HG03196 (cell line): ENCODE data around the gene EPB41L4A.
"Not testable (repeated sequence)": the region's sequence is repeated elsewhere in the genome, so short reads cannot be mapped to it uniquely, and the experiment has no call there.

Experiments used
- ATAC-seq: cut with Tn5 transposase; IDR thresholded peaks from one replicate; pipeline ENCODE4 v1.9.1; 2021; ENCODE audit not compliant: unreplicated experiment

Gene EPB41L4A, protein sequence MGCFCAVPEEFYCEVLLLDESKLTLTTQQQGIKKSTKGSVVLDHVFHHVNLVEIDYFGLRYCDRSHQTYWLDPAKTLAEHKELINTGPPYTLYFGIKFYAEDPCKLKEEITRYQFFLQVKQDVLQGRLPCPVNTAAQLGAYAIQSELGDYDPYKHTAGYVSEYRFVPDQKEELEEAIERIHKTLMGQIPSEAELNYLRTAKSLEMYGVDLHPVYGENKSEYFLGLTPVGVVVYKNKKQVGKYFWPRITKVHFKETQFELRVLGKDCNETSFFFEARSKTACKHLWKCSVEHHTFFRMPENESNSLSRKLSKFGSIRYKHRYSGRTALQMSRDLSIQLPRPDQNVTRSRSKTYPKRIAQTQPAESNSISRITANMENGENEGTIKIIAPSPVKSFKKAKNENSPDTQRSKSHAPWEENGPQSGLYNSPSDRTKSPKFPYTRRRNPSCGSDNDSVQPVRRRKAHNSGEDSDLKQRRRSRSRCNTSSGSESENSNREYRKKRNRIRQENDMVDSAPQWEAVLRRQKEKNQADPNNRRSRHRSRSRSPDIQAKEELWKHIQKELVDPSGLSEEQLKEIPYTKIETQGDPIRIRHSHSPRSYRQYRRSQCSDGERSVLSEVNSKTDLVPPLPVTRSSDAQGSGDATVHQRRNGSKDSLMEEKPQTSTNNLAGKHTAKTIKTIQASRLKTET

DNA sequence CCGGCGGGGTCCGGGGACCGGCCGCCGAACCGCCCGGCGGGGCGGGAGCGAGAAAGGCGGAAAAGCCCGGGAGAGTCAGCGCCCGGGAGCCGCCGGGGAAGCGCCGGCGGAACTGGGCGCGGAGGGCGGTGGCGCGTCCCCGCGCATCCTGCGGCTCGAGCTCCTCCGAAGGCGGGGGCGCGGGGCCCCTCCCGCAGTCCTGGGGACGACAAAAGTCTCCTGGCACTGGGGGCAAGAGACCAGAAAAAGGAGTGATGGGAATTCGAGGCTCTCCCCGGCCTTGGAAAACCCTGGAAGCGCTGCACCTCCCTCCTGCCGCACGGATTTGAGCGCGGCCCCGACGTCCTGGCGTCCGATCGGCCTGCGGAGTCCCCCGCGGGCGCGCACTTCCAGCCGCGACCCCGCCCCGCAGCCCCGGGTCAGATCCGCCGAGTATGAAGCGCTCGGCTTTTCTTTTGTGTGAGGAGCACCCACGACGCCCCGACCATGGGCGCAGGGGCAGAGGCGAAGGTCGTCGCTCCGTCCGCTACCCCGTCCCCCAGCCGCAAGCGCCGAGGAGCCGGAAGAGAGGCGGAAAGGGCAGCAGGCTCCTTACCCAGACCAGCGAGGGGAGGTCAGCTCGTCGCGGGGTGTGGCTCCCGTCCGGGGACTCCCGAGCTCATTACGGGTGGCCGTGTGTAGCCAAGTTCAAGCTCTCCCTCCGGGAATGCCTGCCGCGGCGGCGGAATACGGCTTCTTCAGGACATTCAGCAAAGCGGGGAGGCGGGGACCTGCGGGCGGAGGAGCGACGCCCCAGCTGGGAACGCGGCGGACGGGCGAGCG is at the start of gene EPB41L4A:
EPB41L4A (minus strand) TSS at position 114 of the 822 bp plus-strand sequence. CDS start 238 bp downstream, outside the sequence.
- peak; percentile 15 for ATAC-seq

DNA sequence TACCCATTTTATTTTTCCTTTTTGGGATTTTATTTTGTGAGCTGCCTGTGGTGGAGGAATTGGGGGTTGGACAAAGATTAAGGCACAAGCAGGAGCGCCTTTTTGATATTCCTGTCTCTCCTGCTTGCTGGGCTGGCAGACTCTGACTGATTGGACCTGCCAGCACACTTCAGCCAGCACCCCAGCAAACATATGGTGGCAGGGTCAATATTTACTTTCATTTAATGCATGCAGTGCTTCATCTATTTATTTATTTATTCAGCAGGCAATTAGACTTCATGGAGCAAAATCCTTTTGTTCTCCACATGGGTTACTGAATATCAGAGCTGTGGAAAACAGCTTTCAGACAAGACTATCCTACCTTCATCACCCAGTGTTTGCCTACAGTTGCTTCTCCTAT is 48.4 kb upstream of the EPB41L4A start:
- ATAC-seq, result no peak

DNA sequence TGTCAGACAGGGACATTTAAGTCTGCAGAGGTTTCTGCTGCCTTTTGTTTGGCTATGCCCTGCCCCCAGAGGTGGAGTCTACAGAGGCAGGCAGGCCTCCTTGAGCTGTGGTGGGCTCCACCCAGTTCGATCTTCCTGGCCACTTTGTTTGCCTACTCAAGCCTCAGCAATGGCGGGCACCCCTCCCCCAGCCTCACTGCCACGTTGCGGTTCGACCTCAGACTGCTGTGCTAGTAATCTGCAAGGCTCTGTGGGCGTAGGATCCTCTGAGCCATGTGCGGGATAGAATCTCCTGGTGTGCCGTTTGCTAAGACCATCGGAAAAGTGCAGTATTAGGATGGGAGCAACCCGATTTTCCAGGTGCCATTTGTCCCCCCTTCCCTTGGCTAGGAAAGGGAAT is 47.2 kb upstream of the EPB41L4A start:
- not testable (repeated sequence) for ATAC-seq

DNA sequence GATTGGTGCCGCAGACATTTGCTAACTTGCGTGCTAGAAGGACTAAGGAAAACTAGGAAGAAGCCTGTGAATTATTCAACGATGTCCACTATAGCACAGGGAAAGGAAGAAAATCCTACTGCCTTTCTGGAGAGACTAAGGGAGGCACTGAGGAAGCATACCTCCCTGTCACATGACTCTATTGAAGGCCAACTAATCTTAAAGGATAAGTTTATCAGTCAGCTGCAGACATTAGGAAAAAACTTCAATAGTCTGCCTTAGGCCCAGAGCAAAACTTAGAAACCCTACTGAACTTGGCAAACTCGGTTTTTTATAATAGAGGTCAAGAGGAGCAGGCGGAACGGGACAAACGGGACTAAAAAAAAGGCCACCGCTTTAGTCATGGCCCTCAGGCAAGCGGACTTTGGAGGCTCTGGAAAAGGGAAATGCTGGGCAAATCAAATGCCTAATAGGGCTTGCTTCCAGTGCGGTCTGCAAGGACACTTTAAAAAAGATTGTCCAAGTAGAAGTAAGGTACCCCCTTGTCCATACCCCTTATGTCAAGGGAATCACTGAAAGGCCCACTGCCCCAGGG is 28.2 kb upstream of the EPB41L4A start:
- not testable (repeated sequence) for ATAC-seq

DNA sequence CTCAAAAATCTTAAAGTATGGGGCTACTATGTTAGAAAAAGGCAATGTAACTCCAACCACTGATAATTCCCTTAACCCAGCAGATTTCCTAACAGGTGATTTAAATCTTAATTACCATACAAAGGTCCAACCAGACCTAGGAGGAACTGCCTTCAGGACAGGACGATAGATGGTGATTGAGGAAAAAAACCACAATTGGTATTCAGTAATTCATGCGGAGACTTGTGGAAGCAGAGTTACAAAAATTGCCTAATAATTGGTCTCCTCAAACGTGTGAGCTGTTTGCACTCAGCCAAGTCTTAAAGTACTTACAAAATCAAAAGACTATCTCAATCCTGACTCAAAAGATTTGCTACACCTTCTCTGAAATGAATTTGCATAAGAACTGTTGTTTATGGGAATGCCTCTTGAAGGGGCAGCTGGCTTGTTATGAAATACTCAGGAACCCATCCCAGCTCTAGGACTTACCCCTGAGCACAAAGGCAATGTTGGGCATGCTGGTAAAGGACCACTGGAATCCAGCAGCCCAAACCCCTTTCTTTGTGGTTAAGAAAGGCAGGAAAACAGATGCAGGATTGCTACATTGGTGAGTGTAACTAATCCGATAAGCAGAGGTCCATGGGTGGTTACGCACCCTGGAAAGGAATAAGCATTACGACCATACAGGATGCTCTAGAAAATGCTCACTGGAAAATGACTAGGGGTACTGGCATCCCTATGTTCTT is 26.7 kb upstream of the EPB41L4A start:
- no peak for ATAC-seq

DNA sequence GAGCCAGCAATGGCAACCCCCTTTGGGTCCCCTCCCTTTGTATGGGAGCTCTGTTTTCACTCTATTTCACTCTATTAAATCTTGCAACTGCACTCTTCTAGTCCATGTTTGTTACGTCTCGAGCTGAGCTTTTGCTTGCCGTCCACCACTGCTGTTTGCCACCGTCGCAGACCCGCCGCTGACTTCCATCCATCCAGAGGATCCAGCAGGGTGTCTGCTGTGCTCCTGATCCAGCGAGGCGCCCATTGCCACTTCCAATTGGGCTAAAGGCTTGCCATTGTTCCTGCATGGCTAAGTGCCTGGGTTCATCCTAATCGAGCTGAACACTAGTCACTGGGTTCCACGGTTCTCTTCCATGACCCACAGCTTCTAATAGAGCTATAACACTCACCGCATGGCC is 24.9 kb upstream of the EPB41L4A start:
- not testable (repeated sequence) for ATAC-seq

DNA sequence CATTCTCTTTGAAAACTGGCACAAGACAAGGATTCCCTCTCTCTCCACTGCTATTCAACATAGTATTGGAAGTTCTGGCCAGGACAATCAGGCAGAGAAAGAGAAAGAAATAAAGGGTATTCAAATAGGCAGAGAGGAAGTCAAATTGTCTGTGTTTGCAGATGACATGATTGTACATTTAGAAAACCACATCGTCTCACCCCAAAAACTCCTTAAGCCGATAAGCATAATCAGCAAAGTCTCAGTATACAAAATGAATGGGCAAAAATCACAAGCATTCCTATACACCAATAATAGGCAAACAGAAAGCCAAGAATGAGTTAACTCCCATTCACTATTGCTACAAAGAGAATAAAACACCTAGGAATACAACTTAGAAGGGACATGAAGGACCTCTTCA is 21.0 kb upstream of the EPB41L4A start:
- no peak for ATAC-seq

DNA sequence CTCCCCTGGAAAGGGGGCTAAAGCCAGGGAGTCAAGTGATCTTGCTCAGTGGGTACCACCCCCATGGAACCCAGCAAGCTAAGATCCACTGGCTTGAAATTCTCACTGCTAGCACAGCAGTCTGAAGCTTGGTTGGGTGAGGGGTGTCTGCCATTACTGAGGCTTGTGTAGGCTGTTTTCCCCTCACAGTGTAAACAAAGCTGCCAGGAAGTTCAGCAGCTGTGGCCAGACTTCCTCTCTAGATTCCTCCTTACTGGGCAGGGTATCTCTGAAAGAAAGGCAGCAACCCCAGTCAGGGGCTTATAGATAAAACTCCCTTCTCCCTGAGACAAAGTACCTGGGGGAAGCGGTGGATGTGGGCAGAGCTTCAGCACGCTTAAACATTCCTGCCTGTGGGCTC is 17.1 kb upstream of the EPB41L4A start:
- ATAC-seq, result no peak

DNA sequence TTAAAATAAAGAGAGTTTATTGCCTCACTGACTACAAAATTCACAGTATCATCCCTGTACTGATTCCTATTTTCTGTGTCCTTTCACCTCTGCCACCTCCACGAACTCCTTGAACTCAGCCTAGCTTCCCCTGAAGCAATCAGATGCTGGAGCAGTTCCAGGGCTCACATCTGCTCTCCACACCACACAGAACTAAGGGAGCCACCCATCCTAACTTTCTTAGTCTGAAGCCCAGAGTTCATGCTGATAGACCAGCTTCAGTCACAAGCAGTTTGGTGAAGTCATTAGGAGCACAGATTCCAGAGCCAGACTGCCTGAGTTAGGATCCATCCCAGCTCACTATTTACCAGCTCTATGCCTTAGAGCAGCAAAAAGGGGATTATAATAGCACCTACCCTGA is 15.6 kb upstream of the EPB41L4A start:
- no peak for ATAC-seq

DNA sequence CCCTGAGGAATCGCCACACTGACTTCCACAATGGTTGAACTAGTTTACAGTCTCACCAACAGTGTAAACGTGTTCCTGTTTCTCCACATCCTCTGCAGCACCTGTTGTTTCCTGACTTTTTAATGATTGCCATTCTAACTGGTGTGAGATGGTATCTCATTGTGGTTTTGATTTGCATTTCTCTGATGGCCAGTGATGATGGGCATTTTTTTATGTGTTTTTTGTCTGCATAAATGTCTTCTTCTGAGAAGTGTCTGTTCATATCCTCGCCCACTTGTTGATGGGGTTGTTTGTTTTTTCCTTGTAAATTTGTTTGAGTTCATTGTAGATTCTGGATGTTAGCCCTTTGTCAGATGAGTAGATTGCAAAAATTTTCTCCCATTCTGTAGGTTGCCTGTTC is 7.1 kb upstream of the EPB41L4A start:
- not testable (repeated sequence) for ATAC-seq

DNA sequence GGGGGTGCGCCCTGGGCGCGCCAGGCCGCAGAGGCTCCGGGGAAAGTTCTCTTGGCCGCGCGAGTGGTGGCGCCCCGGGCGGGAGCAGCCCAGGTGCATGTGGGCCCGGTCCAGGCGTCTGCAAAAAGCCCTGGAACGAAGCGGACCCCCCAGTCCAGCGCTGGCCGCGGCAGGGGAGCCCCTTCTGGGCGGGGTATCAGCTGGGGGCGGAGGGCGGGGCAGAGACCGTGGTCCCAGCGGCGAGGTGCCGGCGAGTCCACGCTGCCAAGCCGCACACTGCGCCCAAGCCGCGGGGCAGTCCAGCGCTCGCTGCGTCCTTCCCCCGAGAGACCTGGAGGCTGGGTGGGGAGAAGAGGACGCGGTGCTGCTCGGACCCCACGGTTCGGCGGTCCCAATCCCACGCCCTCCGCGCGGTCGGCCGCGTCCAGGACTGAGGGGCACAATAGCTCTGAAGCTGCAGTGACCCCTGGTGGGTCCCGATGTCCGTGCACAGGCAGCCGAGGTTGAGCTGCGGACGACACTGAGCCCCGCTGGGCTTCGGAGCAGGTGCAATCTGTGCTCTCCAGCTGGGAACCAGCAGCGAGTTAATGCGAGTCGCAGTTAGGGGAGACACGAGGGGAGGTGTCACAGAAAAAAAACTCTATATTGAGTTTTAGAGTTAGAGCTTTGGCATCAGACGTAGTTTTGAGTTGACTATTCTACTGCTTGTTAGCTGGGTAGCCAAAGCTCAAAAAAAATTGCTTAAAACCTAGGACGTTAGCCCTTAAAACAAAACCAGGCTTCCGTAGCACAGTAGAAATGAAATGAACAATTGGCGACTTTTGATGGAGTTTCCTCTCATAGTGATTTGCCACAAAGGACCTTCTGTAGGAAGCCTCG is 1.1 kb upstream of the EPB41L4A start:
- peak; percentile 82 for ATAC-seq

DNA sequence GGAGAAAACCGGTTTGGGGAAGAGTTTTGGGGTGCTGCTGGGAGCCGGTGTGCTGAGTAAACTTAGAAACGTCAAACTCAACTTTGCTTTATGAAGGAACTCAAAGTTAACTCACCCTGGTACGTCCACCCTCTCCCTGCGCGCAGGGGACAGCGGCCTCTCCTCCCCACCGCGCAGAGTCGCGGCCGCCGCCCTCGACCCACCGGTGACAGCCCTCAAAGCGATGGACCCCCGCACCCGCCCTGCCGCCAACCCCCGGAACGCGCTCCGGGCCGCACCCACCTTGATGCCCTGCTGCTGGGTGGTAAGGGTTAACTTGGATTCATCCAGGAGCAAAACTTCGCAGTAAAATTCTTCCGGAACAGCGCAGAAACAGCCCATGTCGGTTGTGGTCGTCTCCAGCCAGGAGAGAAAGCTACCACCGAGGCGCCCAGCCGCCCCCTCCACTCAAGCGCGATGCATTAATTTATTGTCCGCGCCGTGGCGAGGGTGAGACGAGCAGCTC is 366 bp downstream of the EPB41L4A start:
- ATAC-seq, result no peak

DNA sequence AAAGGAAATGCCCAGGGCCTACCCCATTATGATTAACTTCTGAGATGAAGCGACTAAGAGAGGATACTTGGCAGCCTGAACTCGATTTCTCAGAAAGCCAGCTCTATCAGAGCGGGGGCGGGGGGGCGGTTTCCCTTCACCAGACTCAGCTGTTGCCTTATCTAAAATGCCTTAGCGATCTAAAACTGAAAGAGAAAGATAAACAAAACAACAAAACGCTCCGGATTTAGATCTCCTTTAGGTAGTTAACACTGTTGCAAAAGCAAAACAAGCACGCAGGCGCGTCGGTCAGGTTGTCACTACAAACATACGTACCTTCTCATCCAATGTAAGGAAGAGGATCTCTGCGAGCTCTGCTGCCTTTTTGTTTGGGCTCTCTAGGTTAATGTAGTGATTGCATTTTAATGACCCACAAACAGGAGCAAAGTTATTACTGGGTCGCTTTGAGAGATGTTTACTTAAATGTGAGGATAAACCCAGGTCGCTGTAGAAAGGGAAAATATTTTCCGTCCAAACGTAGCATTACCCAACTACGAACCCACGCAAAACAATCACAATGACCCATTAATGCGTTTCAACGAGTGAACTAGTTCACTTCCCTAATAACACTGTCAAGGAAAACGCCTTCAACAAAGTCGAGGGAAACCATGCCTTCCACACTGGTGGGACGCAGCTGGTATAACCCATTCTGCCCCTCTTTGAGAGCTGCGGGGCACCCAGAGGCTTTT is 982 bp downstream of the EPB41L4A start:
- ATAC-seq, result peak; percentile 38

DNA sequence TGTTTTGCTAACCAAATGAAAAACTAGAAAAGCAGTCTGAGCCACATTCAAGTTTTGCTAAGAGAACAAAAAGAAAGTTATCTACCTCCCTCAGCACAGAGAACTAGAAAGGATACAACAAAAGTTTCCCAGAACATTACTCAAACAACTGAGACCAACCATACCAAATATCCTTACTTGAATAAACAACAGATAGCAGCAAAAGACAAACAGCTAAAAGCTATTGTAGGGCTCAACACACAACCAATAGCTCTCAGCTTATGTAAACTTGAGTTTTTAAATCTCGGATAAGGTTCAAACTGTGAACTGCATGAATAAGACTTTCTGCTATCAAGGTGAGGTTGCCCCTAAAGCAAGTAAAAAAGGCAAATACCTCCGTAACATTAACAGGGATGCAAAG is 3.5 kb downstream of the EPB41L4A start:
- no peak for ATAC-seq

DNA sequence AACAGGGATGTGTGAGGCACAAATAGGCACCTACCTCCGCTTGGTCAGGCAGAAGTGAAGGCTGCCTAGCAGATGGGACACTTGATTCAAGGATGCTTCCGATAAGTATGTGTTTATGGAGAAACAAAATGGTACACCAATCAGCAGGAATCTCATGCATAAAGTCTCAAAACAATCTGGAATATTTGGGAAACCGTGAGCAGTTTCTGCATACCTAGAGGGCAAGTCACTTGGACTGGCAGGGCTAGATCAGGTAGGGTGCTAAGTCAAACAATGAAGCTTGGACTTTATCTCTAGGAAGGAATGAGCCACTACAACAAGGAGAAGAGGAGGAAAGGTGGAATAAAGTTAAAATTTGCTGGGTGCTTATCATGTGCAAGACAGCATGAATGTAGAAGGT is 5.5 kb downstream of the EPB41L4A start:
- ATAC-seq, result no peak

DNA sequence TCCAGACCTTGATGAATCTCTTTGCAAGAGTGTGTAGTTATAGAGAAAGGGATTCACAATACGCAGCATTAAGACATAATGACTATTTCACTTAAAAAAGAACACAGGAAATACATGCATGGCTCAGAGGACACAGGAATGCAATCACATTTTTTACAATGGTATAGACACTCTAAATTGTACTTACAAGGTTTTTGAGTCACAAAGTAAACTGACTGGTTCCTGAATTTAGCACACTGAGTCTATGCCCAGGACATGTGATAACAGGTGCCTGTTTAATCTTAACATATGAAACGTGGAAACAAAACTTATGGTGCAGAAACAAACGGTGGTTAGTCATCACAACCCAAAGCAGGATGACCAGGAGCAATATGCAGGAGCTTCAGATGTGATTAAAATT is 6.7 kb downstream of the EPB41L4A start:
- ATAC-seq, result no peak

DNA sequence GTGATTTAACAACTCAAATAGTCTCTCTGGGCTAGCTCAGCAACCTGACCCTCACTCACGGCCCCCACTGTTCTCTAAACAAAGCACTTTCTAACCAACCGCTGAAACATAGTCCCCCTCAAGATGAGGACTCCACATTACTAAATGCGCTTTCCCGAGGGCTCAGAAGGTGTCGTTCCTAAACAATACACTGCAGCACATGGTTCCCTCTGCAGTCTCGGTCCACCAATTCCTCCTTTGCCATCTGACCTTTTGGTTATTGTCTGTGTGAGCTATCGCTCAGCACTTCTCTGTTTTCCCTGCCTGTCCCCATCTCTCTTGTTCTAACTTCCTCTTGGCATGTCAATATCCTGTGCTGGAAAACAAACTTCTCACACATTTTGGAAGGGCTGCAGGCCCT is 7.2 kb downstream of the EPB41L4A start:
- no peak for ATAC-seq

DNA sequence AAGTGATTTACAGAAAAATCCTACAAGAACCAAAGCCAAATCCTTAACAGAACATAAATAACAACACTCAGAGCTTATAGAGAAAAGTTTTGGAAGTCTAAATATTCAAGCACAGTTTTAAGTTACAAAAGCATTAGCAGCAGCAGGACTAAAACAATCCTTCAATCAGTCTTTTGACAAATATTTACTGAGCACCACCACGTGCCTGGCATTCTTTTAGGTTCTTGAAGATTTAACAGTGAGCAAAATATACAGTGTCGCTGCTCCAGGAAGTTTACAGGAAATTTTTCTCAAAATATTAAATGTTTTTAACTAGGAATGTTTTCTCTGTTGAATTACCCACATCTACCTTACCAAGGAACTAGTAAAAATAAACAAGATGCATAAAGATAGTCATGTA is 11.4 kb downstream of the EPB41L4A start:
- ATAC-seq, result no peak

DNA sequence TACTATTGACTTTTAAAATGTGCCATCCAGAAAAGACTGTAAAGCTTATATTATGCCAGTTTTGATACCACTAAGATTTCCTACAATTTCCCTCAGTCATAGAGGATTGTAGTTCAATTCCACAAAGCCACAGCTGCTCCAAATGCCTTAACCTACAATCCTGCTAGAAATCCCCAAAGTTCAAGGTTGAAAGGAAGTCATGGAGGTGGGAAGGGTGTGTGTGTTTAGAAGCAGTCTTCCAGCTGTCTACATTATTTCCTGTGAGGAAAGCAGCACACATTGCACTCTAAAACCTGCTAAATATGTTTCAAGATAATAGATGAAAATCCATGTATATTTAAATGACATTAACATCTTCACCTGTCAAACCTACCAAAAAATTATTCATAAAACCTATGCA is 11.8 kb downstream of the EPB41L4A start:
- no peak for ATAC-seq
